M059J (cell line): ENCODE measurements around the gene BSG. TPM values are rescaled to one million over a fixed set of nuclear protein-coding genes. Genes with fewer than 3 reads are reported as not detected.
A peak's percentile ranks its signal among the peaks of the same experiment; 100 is the strongest.

Source experiments
- DNase-seq: peaks from one replicate; pipeline ENCODE4 v3.0.0-alpha.2; 2012; ENCODE audit warnings: low read depth
- total RNA-seq: library from RNA; depleted of rRNA; stranded (reverse); fragments of >200 nt; shearing (Covaris generic); gene quantifications from 2 replicates; pipeline ENCODE4 v1.2.3, GENCODE V29; 2014; rRNA removed

Gene BSG
- total RNA-seq = 961 and 1,106 TPM in 2 replicates

DNA sequence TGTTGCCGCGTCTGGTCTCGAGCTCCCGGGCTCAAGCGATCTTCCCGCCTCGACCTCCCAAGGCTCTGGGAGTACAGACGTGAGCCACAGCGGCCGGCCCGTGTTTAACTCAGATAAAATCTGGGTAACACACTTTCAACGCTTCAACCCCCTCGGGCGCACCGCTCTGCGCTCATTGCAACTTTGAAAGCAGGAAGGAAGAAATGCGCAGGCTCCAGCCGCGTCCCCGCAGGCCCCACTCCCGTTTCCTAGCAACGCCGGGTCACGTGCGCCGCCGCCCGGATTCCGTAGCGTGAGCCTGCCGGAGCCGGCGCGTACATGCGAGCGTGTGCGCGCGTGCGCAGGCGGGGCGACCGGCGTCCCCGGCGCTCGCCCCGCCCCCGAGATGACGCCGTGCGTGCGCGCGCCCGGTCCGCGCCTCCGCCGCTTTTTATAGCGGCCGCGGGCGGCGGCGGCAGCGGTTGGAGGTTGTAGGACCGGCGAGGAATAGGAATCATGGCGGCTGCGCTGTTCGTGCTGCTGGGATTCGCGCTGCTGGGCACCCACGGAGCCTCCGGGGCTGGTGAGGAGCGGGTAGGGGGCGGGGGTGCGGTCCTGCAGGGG is at the start of gene BSG:
BSG (plus strand) TSS at position 457 of the 603 bp plus-strand sequence; CDS start at position 496, 39 bp downstream.
- DNase-seq = peak; percentile 98

DNA sequence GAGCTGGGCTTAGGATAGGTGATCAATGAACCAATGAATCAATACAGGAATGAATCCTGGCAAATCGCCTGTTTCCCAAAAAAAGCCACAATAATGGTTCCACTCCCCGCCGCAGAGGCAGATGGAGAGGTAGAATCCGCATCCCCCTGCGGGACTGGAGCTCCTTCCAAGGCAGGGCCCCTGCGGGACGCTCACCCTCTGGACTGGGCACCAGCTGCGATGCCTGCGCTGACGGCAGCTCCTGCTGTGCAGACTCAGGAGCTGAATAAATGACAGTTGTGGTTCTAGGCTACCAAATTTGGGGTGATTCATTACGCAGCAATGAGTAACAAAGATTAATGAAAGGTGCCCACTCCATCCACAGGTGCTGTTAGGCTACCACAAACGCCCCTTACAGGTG is 49.7 kb upstream of the BSG start:
- no peak for DNase-seq

DNA sequence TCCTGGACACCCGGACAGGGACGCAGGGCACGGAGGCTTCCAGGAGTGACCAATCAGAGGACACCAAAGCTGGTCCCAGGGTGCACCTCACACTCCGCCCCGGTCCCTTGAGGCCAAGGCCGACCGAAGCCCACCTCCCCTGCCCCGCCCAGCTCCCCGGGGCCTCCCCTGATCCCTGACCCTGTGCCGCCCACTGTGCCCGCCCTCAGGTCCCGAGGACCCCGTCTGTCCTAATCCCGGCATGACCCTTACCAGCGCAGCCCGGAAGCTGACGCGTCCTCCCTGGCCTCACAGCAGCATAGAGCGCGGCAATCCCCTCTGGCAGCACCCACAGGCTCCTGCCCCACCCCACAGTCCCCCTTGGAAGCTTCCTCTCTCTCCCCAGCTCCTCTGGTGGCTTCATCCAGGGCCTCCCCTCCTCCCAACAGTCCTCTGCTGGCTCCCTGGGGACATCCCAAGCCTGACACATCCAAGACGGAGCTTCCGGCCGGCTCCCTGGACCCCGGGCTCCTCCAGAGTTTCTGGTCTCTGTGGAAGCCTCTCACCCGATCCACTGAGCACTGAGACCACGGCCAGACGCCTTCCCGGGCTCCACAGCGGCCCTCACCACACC is 48.2 kb upstream of the BSG start:
- DNase-seq = no peak

DNA sequence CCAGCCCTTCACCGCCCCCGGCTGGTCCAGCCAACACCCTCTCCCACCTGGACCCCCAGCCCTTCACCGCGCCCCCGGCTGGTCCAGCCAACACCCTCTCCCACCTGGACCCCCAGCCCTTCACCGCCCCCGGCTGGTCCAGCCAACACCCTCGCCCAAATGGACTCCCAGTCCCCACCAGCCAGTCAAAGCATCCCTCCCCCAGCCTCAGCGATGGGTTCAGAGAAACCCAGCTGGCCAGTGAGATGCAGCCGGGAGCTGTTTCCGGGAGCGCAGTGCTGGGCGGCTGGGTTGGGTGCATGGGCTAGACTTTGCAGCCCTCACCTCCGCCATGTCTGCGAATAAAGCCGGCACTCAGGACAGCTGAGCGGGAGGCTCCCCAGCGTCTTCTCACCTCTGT is 47.4 kb upstream of the BSG start:
- DNase-seq = no peak

DNA sequence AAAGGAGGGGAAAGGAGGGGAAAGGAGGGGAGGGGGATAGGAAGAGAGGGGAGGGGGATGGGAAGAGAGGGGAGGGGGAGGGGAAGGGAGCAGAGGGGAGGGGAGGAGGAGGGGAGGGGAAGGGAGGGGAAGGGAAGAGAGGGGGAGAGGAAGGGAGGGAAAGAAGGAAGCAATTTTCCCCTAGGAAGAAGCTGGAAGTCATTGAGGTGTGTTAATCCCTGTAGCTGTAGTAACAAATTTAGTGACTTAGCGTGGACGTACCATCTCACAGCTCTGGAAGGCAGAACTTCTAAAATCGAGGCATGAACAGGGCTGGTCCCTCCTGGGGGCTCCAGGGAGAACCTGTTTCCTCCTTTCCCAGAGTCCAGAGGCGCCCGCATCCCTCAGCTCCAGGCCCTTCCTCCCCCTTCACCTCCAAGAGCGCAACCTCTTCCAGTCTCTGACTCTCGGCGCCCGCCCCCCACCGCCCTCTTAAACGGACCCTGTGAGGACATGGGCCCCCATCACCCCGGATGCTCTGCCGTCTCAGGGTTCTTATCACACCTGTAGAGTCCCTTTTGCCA is 46.5 kb upstream of the BSG start:
- no peak for DNase-seq

GRCh38 chr19:530134-531008 is 42.0 kb upstream of the BSG start:
- DNase-seq = no peak

DNA sequence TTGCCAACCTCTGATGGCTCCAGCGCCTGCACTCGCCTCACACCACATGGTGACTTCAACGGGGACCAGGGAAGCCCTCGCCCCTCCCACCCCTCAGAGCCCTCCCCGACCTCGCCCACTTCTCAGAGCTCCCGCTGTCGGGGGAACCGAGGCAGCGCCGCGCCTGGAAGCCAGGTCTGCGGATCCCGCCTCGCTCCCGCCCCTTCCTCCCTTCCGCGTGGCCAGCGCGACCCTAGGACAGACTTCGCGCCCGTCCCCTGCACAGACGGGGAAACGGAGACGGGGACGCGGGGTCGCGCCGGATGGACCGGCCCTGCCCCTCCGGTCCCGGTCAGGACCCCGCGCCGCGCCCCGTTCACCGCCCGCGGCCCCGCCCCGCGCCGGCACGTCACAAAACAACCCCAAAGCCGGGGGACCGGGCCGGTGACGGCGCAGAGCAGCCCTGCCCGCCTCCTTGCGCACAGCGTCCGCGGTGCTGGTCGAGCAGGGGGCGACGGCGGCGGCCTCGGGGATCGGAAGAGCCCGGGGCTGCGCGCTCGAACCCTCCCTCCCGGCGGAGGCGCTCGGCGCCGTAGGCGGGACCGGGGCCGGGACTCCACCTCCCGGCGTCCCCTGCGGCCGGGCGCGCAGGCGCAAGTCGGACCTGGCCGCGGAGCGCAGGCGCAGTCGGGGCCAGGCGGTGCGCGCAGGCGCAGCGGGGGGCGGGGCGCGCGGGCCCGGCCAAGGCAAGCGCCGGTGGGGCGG is 41.2 kb upstream of the BSG start:
- peak; percentile 74 for DNase-seq

DNA sequence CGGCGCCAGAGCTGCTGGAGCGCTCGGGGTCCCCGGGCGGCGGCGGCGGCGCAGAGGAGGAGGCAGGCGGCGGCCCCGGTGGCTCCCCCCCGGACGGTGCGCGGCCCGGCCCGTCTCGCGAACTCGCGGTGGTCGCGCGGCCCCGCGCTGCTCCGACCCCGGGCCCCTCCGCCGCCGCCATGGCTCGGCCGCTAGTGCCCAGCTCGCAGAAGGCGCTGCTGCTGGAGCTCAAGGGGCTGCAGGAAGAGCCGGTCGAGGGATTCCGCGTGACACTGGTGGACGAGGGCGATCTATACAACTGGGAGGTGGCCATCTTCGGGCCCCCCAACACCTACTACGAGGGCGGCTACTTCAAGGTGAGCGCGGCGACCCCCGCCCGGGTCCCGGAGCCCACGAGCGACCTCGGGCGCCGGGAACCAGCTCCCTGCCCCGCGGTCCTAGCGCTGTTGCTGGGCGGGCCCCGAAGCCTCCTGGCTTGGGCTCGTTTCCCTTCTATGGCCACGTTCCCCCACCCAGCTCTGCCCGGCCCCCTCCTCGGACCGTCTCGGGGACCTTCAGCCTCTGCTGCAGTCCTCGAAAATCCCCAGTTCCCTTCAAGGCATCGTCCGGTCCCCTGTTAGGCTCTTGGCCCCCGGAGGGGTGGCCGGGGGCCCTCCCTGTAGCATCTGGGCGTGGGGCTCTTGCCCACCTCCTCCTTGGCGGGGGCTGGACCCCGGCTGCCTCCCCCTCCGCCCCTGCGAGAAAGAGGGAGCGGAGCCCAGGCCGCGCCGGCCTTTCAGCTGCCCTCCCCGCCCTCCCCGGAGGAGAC is 40.4 kb upstream of the BSG start, which contains the start of gene CDC34:
CDC34 (plus strand) TSS at position 8 of the 808 bp plus-strand sequence; CDS start at position 180, 172 bp downstream.
- DNase-seq = no peak

GRCh38 chr19:532561-533363 is 39.6 kb upstream of the BSG start:
- peak; percentile 77 for DNase-seq

DNA sequence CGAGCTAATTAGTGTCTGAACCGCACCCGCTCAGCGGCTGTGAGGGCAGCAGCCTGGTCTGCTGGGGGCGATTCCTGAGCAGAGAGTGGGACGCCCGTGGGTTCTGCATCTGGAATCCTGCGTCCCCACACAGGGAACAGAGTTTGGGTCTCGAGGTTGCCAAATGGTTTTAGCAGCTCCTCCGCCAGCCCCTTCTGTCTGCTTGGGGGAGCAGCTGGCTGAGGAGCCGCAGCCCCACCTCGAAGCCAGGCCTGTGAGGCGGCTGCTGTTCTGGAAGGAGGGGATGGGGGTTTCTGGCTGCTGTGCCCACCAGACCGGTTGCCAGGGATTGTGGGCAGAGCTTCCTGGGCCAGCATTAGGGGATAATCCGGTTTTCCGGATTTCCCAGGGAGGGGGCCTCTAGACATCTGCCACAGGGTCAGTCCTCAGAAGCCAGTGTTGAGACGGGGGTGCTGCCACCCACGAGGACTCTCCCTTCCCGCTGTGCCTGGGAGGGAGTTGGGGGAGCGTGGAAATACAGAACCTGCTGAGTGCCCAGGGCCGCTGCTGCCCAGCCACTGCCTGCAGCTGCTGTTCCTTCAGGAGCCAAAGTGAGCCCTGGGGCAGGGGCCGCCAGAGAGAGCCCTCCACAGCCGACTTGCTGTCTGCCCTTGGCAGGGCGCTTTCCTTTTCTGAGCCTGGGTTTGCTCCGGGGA is 38.9 kb upstream of the BSG start:
- no peak for DNase-seq

- no peak for DNase-seq
Measured at GRCh38 chr19:534088-534487, 38.3 kb upstream of the BSG start.

GRCh38 chr19:535017-535835 is 37.2 kb upstream of the BSG start:
- peak; percentile 64 for DNase-seq

GRCh38 chr19:536031-536880 is 36.1 kb upstream of the BSG start:
- DNase-seq = no peak

DNA sequence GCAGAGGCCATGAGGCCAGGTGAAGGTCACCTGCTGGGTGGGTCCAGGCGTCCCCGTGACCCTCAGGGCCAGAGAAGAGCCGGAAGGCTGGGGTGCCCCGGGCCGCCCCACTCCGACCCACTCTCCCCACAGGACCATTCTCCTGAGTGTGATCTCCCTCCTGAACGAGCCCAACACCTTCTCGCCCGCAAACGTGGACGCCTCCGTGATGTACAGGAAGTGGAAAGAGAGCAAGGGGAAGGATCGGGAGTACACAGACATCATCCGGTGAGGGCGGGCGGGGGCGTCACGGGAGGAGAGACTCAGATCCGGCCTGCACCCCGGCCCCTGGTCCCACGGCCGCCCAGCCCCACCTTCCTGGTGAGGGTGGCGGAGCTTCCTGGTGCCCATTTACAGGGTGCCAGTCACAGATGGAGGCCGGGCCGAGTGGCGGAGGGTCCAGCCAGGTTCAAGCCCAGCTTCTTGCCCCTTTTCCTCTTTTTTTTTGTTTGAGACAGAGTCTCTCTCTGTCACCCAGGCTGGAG is 35.5 kb upstream of the BSG start:
- no peak for DNase-seq

- DNase-seq = no peak
Measured at GRCh38 chr19:538641-539428, 33.6 kb upstream of the BSG start.

DNA sequence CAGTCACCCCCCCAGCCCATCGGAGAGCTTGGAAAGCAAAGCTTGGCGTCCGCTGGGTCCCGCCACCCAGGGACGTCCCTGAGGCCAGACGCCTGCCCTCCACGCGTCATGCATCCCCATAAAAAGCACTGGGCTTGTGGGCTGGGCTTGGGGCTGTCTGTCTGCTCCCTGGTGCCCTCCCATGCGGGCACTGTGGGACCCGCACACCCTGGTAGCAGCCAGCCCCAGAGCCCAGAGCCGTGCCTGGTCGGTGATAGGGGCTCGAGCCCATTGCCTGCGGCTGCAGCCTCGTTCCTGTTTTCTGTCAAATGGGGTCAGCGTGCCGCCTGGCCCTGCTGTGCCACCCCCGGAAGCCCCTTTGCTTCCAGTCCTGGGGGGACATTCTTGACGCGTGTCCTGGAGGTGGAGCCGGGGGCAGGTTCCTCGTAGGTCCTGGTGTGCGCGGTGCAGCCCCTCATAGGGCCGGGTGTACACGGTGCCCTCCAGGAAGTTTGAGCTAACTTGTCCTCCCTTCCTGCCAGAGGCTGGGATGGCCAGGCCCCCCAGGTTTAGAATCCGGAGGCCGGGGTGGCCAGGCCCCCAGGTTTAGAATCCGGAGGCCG is 32.9 kb upstream of the BSG start:
- no peak for DNase-seq
